Muscle layer of duodenum (tissue), 2 donors: ENCODE results near the gene LRRC56.
A peak's percentile ranks its signal among the peaks of the same experiment; 100 is the strongest.

ENCODE experiments used
- H3K27ac ChIP-seq: one replicate; pipeline ENCODE4 v1.7.0; 2013; ENCODE audit warnings: mild to moderate bottlenecking, low read length
- H3K27me3 ChIP-seq: one replicate; pipeline ENCODE4 v1.7.0; 2013; ENCODE audit warnings: low read depth, mild to moderate bottlenecking, control low read depth, low read length
- H3K36me3 ChIP-seq, 2 donors: one replicate each; pipeline ENCODE4 v1.7.0; 2013; ENCODE audit warnings: low read length in 2 of 2, control low read depth in 1 of 2, mild to moderate bottlenecking in 1 of 2; ENCODE audit not compliant: insufficient read depth in 2 of 2, control insufficient read depth in 1 of 2
- H3K4me1 ChIP-seq, 2 donors: one replicate each; pipeline ENCODE4 v1.7.0; 2013; ENCODE audit warnings: low read length in 2 of 2, mild to moderate bottlenecking in 2 of 2, control low read depth in 1 of 2, moderate library complexity in 1 of 2; ENCODE audit not compliant: insufficient read depth in 2 of 2, control insufficient read depth in 1 of 2
- H3K4me3 ChIP-seq, 2 donors: one replicate each; pipeline ENCODE4 v1.7.0; 2013; ENCODE audit warnings: low read length in 2 of 2, low read depth in 1 of 2, mild to moderate bottlenecking in 1 of 2
- H3K9me3 ChIP-seq, 2 donors: one replicate each; pipeline ENCODE4 v1.7.0; 2013; ENCODE audit warnings: low read length in 2 of 2, control low read depth in 1 of 2, mild to moderate bottlenecking in 1 of 2; ENCODE audit not compliant: control insufficient read depth in 1 of 2
- donor health status: healthy.

Gene LRRC56

GRCh38 chr11:559020-559620, 21.8 kb downstream of the LRRC56 start:
- peaks cover 0 to 35% of the 10 kb centered on the region in 2 donors for H3K4me1 ChIP-seq

DNA sequence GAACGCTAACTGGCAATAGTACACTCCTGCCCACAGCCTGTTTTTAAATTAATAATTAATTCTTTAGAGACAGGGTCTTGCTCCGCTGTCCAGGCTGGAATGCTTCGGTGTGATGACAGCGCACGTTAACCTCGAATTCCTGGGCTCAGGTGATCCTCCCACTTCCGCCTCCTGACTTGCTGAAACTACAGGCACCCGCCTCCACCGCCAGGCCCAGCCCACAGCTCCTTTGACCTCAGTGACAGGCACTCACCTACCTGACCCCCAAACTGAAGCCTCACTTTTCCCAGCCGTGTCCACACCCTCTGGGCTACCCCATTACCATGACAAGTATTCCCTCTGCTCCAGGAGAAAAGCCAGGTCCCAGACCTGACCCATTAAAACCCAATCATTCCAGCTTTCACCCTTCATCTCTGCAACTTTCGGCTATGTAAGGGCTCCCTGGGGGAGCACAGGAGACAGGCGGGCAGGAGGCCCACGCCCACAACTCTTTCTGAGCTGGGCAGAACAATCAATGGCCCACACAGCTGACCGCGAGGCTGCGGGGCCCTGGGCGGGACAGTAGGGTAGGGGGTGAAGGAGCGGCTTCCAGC, 22.5 kb downstream of the LRRC56 start:
- Histone ChIP-seq H3K4me1 (peaks cover 0 to 31% of the 10 kb centered on the region in 2 donors), H3K4me3 (peak overlapping the region; percentile 33 to 80), H3K9me3 (no peaks in the 10 kb centered on the region), H3K36me3 (no peaks in the 10 kb centered on the region), H3K27ac (peak overlapping the region; percentile 39), H3K27me3 (peaks cover 6% of the 10 kb centered on the region)

More at GRCh38 chr11:559020-559620, 21.8 kb downstream of the LRRC56 start:
- Histone ChIP-seq H3K27ac (no peak overlapping the region), H3K4me3 (no peak overlapping the region), H3K36me3 (no peaks in the 10 kb centered on the region), H3K27me3 (peaks cover 13% of the 10 kb centered on the region), H3K9me3 (no peaks in the 10 kb centered on the region)

GRCh38 chr11:560305-561147, 23.2 kb downstream of the LRRC56 start, which contains the start of the genes LMNTD2 and RASSF7:
Gene LMNTD2, minus strand, starts transcription at chr11:560738. Its CDS starts 22 bp downstream, at chr11:560716.
Gene RASSF7, plus strand, starts transcription at chr11:560970. Its CDS starts 799 bp downstream, at chr11:561769.
- H3K9me3 ChIP-seq = no peaks in the 10 kb centered on the region
- peak within 1 kb of the TSS; percentile 48 to 80 for H3K4me3 ChIP-seq
- H3K4me1 ChIP-seq = peaks cover 0 to 26% of the 10 kb centered on the region in 2 donors
- H3K36me3 ChIP-seq = no peaks in the 10 kb centered on the region
- H3K27ac ChIP-seq = peak within 1 kb of the TSS; percentile 39
- peaks cover 6% of the 10 kb centered on the region for H3K27me3 ChIP-seq

DNA sequence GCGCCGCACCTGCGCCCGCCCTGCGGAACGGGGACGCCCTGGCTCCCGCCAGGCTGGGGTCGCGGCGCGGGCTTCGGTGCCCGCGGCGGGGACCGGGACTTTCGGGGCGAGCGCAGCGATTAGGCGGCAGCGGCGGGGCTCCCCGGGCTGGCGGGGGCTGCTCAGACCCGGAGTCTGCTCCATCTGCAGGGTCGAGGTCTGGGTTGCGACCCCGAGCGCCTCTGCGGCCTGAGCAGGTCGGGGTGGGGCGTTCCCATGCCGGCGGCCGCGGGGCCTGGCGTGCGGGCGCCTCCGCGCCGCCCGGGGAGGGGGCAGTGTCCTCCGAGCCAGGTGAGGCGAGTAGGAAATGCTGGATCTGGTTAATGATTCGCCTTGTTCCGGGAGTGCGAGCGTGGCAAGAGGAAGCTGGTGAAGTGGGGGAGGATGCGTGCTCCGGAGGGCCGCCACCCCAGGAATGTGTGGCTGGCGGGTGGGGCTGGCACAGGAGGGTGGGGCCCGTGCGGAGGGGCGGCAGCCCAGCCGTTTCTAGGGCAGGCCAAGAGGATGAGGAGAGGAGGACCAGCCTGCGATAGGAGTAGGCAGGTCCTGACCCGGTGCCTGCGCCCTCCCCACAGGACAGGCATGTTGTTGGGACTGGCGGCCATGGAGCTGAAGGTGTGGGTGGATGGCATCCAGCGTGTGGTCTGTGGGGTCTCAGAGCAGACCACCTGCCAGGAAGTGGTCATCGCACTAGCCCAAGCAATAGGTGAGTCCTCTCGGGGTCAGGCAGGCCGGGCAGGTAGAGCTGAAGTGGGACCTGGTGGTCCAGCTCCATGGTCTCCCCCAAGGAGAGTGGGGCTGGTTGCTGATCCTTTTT, 24.0 kb downstream of the LRRC56 start:
- no peaks in the 10 kb centered on the region for H3K36me3 ChIP-seq
- no peak overlapping the region for H3K27ac ChIP-seq
- peaks cover 6% of the 10 kb centered on the region for H3K27me3 ChIP-seq
- peak overlapping the region; percentile 48 to 80 for H3K4me3 ChIP-seq
- H3K9me3 ChIP-seq = no peaks in the 10 kb centered on the region
- H3K4me1 ChIP-seq = peaks cover 0 to 20% of the 10 kb centered on the region in 2 donors

DNA sequence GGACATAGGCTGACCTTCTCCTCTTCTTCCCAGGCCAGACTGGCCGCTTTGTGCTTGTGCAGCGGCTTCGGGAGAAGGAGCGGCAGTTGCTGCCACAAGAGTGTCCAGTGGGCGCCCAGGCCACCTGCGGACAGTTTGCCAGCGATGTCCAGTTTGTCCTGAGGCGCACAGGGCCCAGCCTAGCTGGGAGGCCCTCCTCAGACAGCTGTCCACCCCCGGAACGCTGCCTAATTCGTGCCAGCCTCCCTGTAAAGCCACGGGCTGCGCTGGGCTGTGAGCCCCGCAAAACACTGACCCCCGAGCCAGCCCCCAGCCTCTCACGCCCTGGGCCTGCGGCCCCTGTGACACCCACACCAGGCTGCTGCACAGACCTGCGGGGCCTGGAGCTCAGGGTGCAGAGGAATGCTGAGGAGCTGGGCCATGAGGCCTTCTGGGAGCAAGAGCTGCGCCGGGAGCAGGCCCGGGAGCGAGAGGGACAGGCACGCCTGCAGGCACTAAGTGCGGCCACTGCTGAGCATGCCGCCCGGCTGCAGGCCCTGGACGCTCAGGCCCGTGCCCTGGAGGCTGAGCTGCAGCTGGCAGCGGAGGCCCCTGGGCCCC, 24.8 kb downstream of the LRRC56 start:
- Histone ChIP-seq H3K4me3 (no peak overlapping the region), H3K27ac (no peak overlapping the region), H3K36me3 (no peaks in the 10 kb centered on the region), H3K4me1 (peaks cover 0 to 18% of the 10 kb centered on the region in 2 donors), H3K9me3 (no peaks in the 10 kb centered on the region), H3K27me3 (peaks cover 3% of the 10 kb centered on the region)

DNA sequence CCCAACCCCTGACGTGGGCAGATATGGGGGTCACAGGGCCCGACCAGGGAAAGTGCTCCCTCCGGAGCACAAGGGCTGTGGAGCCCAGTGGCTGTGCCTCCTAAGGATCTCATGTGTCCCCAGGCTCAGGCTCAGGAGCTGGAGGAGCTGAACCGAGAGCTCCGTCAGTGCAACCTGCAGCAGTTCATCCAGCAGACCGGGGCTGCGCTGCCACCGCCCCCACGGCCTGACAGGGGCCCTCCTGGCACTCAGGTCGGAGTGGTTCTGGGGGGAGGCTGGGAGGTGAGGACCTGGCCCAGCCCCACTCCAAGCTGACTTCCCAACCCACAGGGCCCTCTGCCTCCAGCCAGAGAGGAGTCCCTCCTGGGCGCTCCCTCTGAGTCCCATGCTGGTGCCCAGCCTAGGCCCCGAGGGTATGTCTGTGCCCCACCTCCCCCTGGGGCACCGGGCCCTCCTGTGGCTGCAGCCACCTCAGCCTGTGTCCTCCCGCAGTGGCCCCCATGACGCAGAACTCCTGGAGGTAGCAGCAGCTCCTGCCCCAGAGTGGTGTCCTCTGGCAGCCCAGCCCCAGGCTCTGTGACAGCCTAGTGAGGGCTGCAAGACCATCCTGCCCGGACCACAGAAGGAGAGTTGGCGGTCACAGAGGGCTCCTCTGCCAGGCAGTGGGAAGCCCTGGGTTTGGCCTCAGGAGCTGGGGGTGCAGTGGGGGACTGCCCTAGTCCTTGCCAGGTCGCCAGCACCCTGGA, 25.9 kb downstream of the LRRC56 start:
- Histone ChIP-seq H3K27me3 (no peaks in the 10 kb centered on the region), H3K4me1 (peaks cover 0 to 24% of the 10 kb centered on the region in 2 donors)

DNA sequence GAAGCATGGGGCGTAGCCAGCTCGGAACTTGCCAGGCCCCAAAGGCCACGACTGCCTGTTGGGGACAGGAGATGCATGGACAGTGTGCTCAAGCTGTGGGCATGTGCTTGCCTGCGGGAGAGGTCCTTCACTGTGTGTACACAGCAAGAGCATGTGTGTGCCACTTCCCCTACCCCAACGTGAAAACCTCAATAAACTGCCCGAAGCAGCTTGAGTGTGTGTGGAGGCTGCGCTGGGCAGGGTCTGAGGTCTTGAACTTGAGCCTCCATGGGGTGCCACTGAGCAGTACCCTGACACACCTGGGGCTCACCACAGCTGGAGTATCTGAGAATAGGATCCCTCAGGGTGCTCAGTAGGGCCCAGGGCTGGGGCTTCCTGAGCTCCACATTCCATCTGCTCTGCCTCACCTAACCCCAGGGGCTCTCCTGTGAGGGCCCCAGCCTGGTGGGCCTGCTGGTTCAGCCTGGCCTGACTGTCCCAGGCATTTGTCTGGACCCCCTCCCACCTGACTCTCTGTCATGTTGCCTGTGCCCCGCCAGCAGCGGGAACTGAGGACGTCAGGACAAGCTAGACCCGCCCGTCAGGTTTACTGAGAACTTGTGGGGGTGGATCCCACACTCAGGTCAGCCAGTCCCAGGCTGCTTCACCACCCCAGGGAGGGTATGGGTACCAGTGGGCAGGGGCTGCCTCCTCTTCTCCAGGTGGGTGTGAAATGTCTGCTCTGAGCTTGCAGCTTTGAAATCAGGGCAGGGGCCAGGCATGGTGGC, 26.7 kb downstream of the LRRC56 start:
- Histone ChIP-seq H3K27me3 (no peaks in the 10 kb centered on the region), H3K4me1 (peaks cover 0 to 26% of the 10 kb centered on the region in 2 donors), H3K27ac (no peak overlapping the region), H3K9me3 (no peaks in the 10 kb centered on the region), H3K4me3 (no peak overlapping the region), H3K36me3 (no peaks in the 10 kb centered on the region)

More for the DNA sequence above, 25.9 kb downstream of the LRRC56 start:
- Histone ChIP-seq H3K27ac (no peak overlapping the region), H3K9me3 (no peaks in the 10 kb centered on the region), H3K4me3 (no peak overlapping the region), H3K36me3 (no peaks in the 10 kb centered on the region)

- Histone ChIP-seq H3K27me3 (no peaks in the 10 kb centered on the region), H3K27ac (no peak overlapping the region), H3K4me3 (no peak overlapping the region), H3K36me3 (no peaks in the 10 kb centered on the region), H3K4me1 (peaks cover 0 to 24% of the 10 kb centered on the region in 2 donors), H3K9me3 (no peaks in the 10 kb centered on the region)
These were observed 28.7 kb downstream of the LRRC56 start for GRCh38 chr11:565921-566509.

GRCh38 chr11:567011-567628, 29.8 kb downstream of the LRRC56 start:
- H3K36me3 ChIP-seq = no peaks in the 10 kb centered on the region
- peaks cover 0 to 13% of the 10 kb centered on the region in 2 donors for H3K4me1 ChIP-seq
- no peak overlapping the region for H3K4me3 ChIP-seq
- H3K27ac ChIP-seq = no peak overlapping the region
- no peaks in the 10 kb centered on the region for H3K9me3 ChIP-seq
- H3K27me3 ChIP-seq = no peaks in the 10 kb centered on the region
